Astrocyte of the cerebellum (primary cell): ENCODE results near the gene SFXN5.

ENCODE experiments used
- DNase-seq: peaks from one replicate; pipeline ENCODE4 v3.0.0-alpha.2; 2011; ENCODE audit warnings: low read depth
- H3K4me3 ChIP-seq: 2 replicates; pipeline ENCODE4 v1.5.1; 2011; ENCODE audit warnings: mild to moderate bottlenecking, low read depth, low read length, moderate library complexity
- CTCF ChIP-seq: IDR thresholded peaks from 2 replicates; pipeline ENCODE4 v1.5.1; 2012; ENCODE audit warnings: low read length, low read depth, moderate library complexity, mild to moderate bottlenecking; ENCODE audit errors: missing control alignments
- in situ Hi-C: cut with HindIII; loops from 2 replicates; pipeline ENCODE4 v1.10.0; 2017; ENCODE audit warnings: low sequenced_read_pairs

The SFXN5 gene

GRCh38 chr2:72951303-72952095 lies 120.0 kb downstream of the SFXN5 start:
- no peak for TF ChIP-seq CTCF
- no peak overlapping the region for H3K4me3 ChIP-seq
- in situ Hi-C loops: no loop called here
- DNase-seq: no peak

DNA sequence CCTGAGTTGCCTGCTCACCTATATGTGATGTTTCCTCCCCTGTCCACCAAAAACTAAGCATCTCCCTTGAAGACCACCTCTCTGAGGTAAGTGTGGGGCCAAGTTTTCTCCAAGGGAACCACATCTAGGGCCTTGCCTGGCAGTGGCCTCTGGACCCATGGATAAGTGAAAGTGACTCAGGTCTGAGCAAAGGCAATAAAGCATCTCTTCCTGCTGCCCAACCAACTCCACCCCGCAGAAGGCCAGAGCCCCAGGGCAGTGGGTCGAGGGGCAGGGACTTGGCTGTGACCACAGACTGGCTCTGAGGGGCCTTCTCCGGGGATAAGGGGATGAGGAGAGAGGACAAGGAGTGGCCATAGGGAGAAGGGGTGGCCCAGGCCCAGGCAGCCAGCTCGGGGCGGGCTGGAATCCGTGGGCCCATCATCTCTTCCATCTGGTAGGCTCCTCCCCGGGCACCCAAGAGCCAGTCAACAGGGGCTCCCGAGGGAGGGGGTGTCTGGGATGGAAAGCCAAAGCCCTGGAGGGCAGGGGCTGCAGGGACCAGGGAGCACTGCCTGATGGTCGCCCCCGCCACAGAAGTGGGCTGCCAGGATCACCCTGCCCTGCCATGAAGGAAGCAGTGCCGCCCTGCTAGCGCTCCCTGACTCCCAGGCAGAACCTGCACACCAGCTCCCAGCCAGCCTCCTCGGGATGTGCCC lies 120.8 kb downstream of the SFXN5 start:
- no peak overlapping the region for H3K4me3 ChIP-seq
- in situ Hi-C loops: no loop called here
- no peak for DNase-seq
- TF ChIP-seq CTCF: no peak

GRCh38 chr2:72949642-72950041 lies 121.9 kb downstream of the SFXN5 start:
- in situ Hi-C loops: no loop called here
- DNase-seq: no peak
- TF ChIP-seq CTCF: no peak
- no peak overlapping the region for H3K4me3 ChIP-seq

GRCh38 chr2:72949045-72949444 lies 122.5 kb downstream of the SFXN5 start:
- TF ChIP-seq CTCF: no peak
- in situ Hi-C loops: no loop called here

GRCh38 chr2:72947952-72948830 lies 123.3 kb downstream of the SFXN5 start:
- no peak overlapping the region for H3K4me3 ChIP-seq
- in situ Hi-C loops: no loop called here
- DNase-seq: no peak
- TF ChIP-seq CTCF: no peak

More at GRCh38 chr2:72949045-72949444, 122.5 kb downstream of the SFXN5 start:
- DNase-seq: no peak
- no peak overlapping the region for H3K4me3 ChIP-seq

DNA sequence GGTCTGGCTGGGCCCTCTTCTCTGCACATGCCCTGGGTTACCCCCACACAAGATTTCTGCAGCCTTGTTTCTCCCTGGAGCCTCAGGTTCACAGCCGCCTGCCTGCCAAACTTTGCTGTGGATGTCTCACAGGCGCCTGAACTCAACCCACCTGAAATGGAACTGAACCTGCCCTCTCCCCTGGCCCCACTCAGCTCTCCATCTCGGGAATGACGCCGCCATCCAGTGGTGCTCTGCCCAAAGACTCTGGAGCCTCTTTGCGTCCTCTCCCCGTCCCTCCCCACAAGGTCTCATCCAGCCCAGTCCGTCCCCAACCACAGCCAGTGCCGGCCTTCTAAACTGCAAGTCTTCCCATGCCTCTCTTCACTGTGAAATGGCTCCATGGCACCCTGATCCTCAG lies 125.0 kb downstream of the SFXN5 start:
- in situ Hi-C loops: no loop called here
- no peak overlapping the region for H3K4me3 ChIP-seq
- TF ChIP-seq CTCF: no peak
- DNase-seq: no peak
